CD4-positive, alpha-beta T cell (primary cell): Measurements from ENCODE around the gene NHSL2. TPM values are rescaled to one million over a fixed set of nuclear protein-coding genes. Genes with fewer than 3 reads are reported as not detected.

Experiments
- ATAC-seq: fragments of 200-7000 bp; cut with Tn5 transposase; one replicate; pipeline ENCODE4 v1.10.0; 2022; ENCODE audit warnings: mild to moderate bottlenecking; ENCODE audit not compliant: poor library complexity
- CTCF ChIA-PET: fragments of 350-600 bp; sonication (Branson Sonifier 250); formaldehyde crosslinking; loops from one replicate; lab custom pipeline; 2021; ENCODE audit warnings: antibody characterized with exemption, inconsistent platforms; lab: Charles Lee
- POLR2A ChIA-PET: fragments of 350-600 bp; sonication (Branson Sonifier 250); formaldehyde crosslinking; loops from one replicate; lab custom pipeline; 2021; ENCODE audit warnings: antibody characterized with exemption, inconsistent platforms; lab: Charles Lee
- DNase-seq, 14 experiments: peaks; one replicate each; pipeline ENCODE4 v3.0.0-alpha.2; 2013 to 2020; ENCODE audit warnings: mixed read lengths in 2 of 14
- H3K27ac ChIP-seq, 2 donors: one replicate each; pipeline versions ENCODE4 v1.5.1 to v1.7.0; 2013; ENCODE audit warnings: low read length in 2 of 2, low read depth in 1 of 2, mild to moderate bottlenecking in 1 of 2
- H3K27me3 ChIP-seq, 2 experiments: 1 replicate in 1 of 2; 2 replicates in 1 of 2; pipeline versions ENCODE4 v1.6.1 to v1.7.0; 2013; ENCODE audit warnings: low read length in 2 of 2, control low read depth in 1 of 2, mild to moderate bottlenecking in 1 of 2, moderate library complexity in 1 of 2; ENCODE audit not compliant: insufficient read depth in 2 of 2, control insufficient read depth in 1 of 2
- H3K36me3 ChIP-seq: one replicate; pipeline ENCODE4 v1.6.1; 2013; ENCODE audit warnings: low read length, control low read depth; ENCODE audit not compliant: insufficient read depth
- H3K4me1 ChIP-seq: one replicate; pipeline ENCODE4 v1.6.1; 2013; ENCODE audit warnings: low read length, control low read depth; ENCODE audit not compliant: insufficient read depth
- H3K4me3 ChIP-seq: one replicate; pipeline ENCODE4 v1.5.1; 2013; ENCODE audit warnings: mild to moderate bottlenecking, low read length, moderate library complexity
- H3K9me3 ChIP-seq, 2 experiments: 1 replicate in 1 of 2; 2 replicates in 1 of 2; pipeline versions ENCODE4 v1.6.1 to v1.7.0; 2013; ENCODE audit warnings: low read length in 2 of 2, mild to moderate bottlenecking in 2 of 2, control low read depth in 1 of 2, moderate library complexity in 1 of 2; ENCODE audit not compliant: control insufficient read depth in 1 of 2, insufficient read depth in 1 of 2
- H3K27ac Mint-ChIP-seq: one replicate; pipeline ENCODE4 v1.8.0; 2020; ENCODE audit warnings: mixed read lengths
- H3K27me3 Mint-ChIP-seq: one replicate; pipeline ENCODE4 v1.8.0; 2021; ENCODE audit warnings: mixed read lengths
- H3K36me3 Mint-ChIP-seq: one replicate; pipeline ENCODE4 v1.8.0; 2021; ENCODE audit warnings: low read depth, mixed read lengths
- H3K4me1 Mint-ChIP-seq: one replicate; pipeline ENCODE4 v1.8.0; 2021; ENCODE audit warnings: low read depth, mixed read lengths
- H3K4me3 Mint-ChIP-seq: one replicate; pipeline ENCODE4 v1.8.0; 2020; ENCODE audit warnings: mild to moderate bottlenecking, mixed read lengths
- H3K9me3 Mint-ChIP-seq: one replicate; pipeline ENCODE4 v1.8.0; 2020; ENCODE audit warnings: mixed read lengths
- CTCF ChIP-seq: fragments of 200-600 bp; IDR thresholded peaks from one replicate; pipeline ENCODE4 v1.8.0; 2022; ENCODE audit warnings: antibody characterized with exemption, mild to moderate bottlenecking
- intact Hi-C, 2 experiments: fragments of 100-400 bp; cut with DNase I in 1 of 2; cut with micrococcal nuclease in 1 of 2; formaldehyde crosslinking; loops; one replicate each; pipeline versions ENCODE4 v1.15.1 to v1.9.0; 2023 to 2025; cut with DNase I, micrococcal nuclease
- total RNA-seq, 174 experiments: library from RNA in 2 of 174; stranded (reverse) in 2 of 174; gene quantifications; one replicate each; pipeline ENCODE4 v1.2.3 and lab custom pipeline; 2021 to 2026

NHSL2 gene
- total RNA-seq, 2 experiments from 2014 or later, result 1.3 to 1.5 TPM

- POLR2A ChIA-PET, result no interaction called here
- Histone ChIP-seq H3K36me3 (no peaks in the 10 kb centered on the region), H3K4me3 (no peak overlapping the region), H3K27me3 (no peaks in the 10 kb centered on the region), H3K9me3 (no peaks in the 10 kb centered on the region), H3K27ac (no peak overlapping the region), H3K4me1 (no peaks in the 10 kb centered on the region)
- intact Hi-C loops, result no loop called here
- no peak for TF ChIP-seq CTCF
- Mint-ChIP-seq H3K36me3 (no peaks in the 10 kb centered on the region), H3K4me1 (no peaks in the 10 kb centered on the region), H3K9me3 (no peaks in the 10 kb centered on the region), H3K4me3 (no peak overlapping the region), H3K27me3 (no peaks in the 10 kb centered on the region), H3K27ac (no peak overlapping the region)
- DNase-seq (no peak), ATAC-seq (no peak)
- CTCF ChIA-PET, result no interaction called here
Observed at GRCh38 chrX:71953391-71953790, 42.7 kb downstream of the NHSL2 start.

GRCh38 chrX:71953946-71954345, 43.3 kb downstream of the NHSL2 start:
- CTCF ChIA-PET, result no interaction called here

GRCh38 chrX:71954458-71954857, 43.8 kb downstream of the NHSL2 start:
- intact Hi-C loops, result no loop called here
- no peak for TF ChIP-seq CTCF
- no peaks in the 10 kb centered on the region for H3K27me3 ChIP-seq
- no peak overlapping the region for H3K4me3 ChIP-seq
- ATAC-seq, result no peak
- no peak for DNase-seq
- POLR2A ChIA-PET, result no interaction called here
- Mint-ChIP-seq H3K36me3 (no peaks in the 10 kb centered on the region), H3K4me3 (no peak overlapping the region), H3K9me3 (no peaks in the 10 kb centered on the region), H3K27me3 (no peaks in the 10 kb centered on the region), H3K27ac (no peak overlapping the region), H3K4me1 (no peaks in the 10 kb centered on the region)
- H3K36me3 ChIP-seq, result no peaks in the 10 kb centered on the region
- H3K27ac ChIP-seq, result no peak overlapping the region
- CTCF ChIA-PET, result no interaction called here
- no peaks in the 10 kb centered on the region for H3K9me3 ChIP-seq
- no peaks in the 10 kb centered on the region for H3K4me1 ChIP-seq

More at GRCh38 chrX:71953946-71954345, 43.3 kb downstream of the NHSL2 start:
- Mint-ChIP-seq H3K4me3 (no peak overlapping the region), H3K36me3 (no peaks in the 10 kb centered on the region), H3K4me1 (no peaks in the 10 kb centered on the region), H3K9me3 (no peaks in the 10 kb centered on the region), H3K27ac (no peak overlapping the region), H3K27me3 (no peaks in the 10 kb centered on the region)
- POLR2A ChIA-PET, result no interaction called here
- no peak for TF ChIP-seq CTCF
- no peaks in the 10 kb centered on the region for H3K36me3 ChIP-seq
- intact Hi-C loops, result no loop called here
- H3K27me3 ChIP-seq, result no peaks in the 10 kb centered on the region
- no peak for DNase-seq
- ATAC-seq, result no peak
- H3K4me1 ChIP-seq, result no peaks in the 10 kb centered on the region
- no peaks in the 10 kb centered on the region for H3K9me3 ChIP-seq
- no peak overlapping the region for H3K27ac ChIP-seq
- H3K4me3 ChIP-seq, result no peak overlapping the region
